ENCODE data around the gene NAT8L.

- TF ChIP-seq, protein P1, sequence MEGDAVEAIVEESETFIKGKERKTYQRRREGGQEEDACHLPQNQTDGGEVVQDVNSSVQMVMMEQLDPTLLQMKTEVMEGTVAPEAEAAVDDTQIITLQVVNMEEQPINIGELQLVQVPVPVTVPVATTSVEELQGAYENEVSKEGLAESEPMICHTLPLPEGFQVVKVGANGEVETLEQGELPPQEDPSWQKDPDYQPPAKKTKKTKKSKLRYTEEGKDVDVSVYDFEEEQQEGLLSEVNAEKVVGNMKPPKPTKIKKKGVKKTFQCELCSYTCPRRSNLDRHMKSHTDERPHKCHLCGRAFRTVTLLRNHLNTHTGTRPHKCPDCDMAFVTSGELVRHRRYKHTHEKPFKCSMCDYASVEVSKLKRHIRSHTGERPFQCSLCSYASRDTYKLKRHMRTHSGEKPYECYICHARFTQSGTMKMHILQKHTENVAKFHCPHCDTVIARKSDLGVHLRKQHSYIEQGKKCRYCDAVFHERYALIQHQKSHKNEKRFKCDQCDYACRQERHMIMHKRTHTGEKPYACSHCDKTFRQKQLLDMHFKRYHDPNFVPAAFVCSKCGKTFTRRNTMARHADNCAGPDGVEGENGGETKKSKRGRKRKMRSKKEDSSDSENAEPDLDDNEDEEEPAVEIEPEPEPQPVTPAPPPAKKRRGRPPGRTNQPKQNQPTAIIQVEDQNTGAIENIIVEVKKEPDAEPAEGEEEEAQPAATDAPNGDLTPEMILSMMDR (IDR thresholded peaks at IDR 0.05): no peak
- no peak for TF ChIP-seq POLR2A (IDR thresholded peaks at IDR 0.05)
These were observed 33.0 kb downstream of the NAT8L start for GRCh38 chr4:2091990-2092668.
